HepG2 (cell line): ENCODE measurements around the gene PDZD7. TPM values are rescaled to one million over a fixed set of nuclear protein-coding genes. Genes with fewer than 3 reads are reported as not detected.

ENCODE experiments used
- ELF3 ChIP-seq: IDR thresholded peaks from 2 replicates; pipeline ENCODE4 v1.6.1; 2016; ENCODE audit warnings: missing genetic modification reagents, missing compliant biosample characterization
- FOXK1 ChIP-seq: sonication (generic); formaldehyde crosslinking; IDR thresholded peaks from 2 replicates; pipeline ENCODE4 v1.4.0; 2020; ENCODE audit warnings: low read depth, missing genetic modification reagents, borderline replicate concordance
- GATA4 ChIP-seq: sonication (generic); IDR thresholded peaks from 2 replicates; pipeline ENCODE4 v1.6.1; 2016; ENCODE audit warnings: antibody characterized with exemption, low read depth, borderline replicate concordance
- MAFG ChIP-seq: sonication (generic); formaldehyde crosslinking; IDR thresholded peaks from 2 replicates; pipeline ENCODE4 v1.5.1; 2020; ENCODE audit warnings: mild to moderate bottlenecking, missing genetic modification reagents
- RXRA ChIP-seq: sonication (generic); formaldehyde crosslinking; IDR thresholded peaks from 2 replicates; pipeline ENCODE4 v1.5.1; 2020; ENCODE audit warnings: missing genetic modification reagents
- SP4 ChIP-seq: sonication (generic); formaldehyde crosslinking; IDR thresholded peaks from 2 replicates; pipeline ENCODE4 v1.8.1; 2023; ENCODE audit warnings: mild to moderate bottlenecking, missing genetic modification reagents
- ZBTB7A ChIP-seq: sonication (generic); formaldehyde crosslinking; IDR thresholded peaks from 2 replicates; pipeline ENCODE4 v1.8.0; 2022; ENCODE audit warnings: mild to moderate bottlenecking, missing genetic modification reagents
- ZNF292 ChIP-seq: sonication (generic); formaldehyde crosslinking; IDR thresholded peaks from 2 replicates; pipeline ENCODE4 v1.8.1; 2022; ENCODE audit warnings: mild to moderate bottlenecking, low read depth, missing genetic modification reagents, borderline replicate concordance
- ZNF317 ChIP-seq: sonication (generic); formaldehyde crosslinking; IDR thresholded peaks from 2 replicates; pipeline ENCODE4 v1.5.0; 2020; ENCODE audit warnings: mild to moderate bottlenecking, missing genetic modification reagents
- ZNF33A ChIP-seq: sonication (generic); formaldehyde crosslinking; IDR thresholded peaks from 2 replicates; pipeline ENCODE4 v1.5.1; 2020; ENCODE audit warnings: missing genetic modification reagents, mild to moderate bottlenecking, moderate library complexity, borderline replicate concordance
- ZNF441 ChIP-seq: sonication (generic); formaldehyde crosslinking; IDR thresholded peaks from 2 replicates; pipeline ENCODE4 v1.7.0; 2021; ENCODE audit warnings: missing genetic modification reagents, borderline replicate concordance
- ZNF607 ChIP-seq: sonication (generic); formaldehyde crosslinking; IDR thresholded peaks from 2 replicates; pipeline ENCODE4 v1.5.1; 2020; ENCODE audit warnings: missing genetic modification reagents, mild to moderate bottlenecking, borderline replicate concordance
- ZSCAN25 ChIP-seq: sonication (generic); formaldehyde crosslinking; IDR thresholded peaks from 2 replicates; pipeline ENCODE4 v1.8.0; 2022; ENCODE audit warnings: mild to moderate bottlenecking, missing genetic modification reagents
- polyA plus RNA-seq, 8 experiments: library from polyadenylated mRNA; depleted of rRNA in 3 of 8; stranded (reverse) in 7 of 8; unstranded in 1 of 8; fragments of >200 nt; fragmentation: Illumina TruSeq in 4 of 8; extraction: Trizol in 4 of 8; gene quantifications; 2 replicates each; pipeline versions ENCODE4 v1.2.1 to v1.2.3, GENCODE V29; 2011 to 2016; ENCODE audit warnings: low read depth in 4 of 8, missing spikeins in 1 of 8, mixed read lengths in 1 of 8; ENCODE audit not compliant: insufficient read depth in 1 of 8
- total RNA-seq, 5 experiments: library from RNA; depleted of rRNA; stranded (reverse); fragments of >200 nt; fragmentation: Illumina TruSeq; extraction: Trizol; gene quantifications; 2 replicates each; pipeline ENCODE4 v1.2.3, GENCODE V29; 2016; ENCODE audit warnings: low read depth in 1 of 5
- TF ChIP-seq, protein P1 (sequence below): sonication (generic); formaldehyde crosslinking; IDR thresholded peaks from 2 replicates; pipeline ENCODE4 v1.4.0; 2020; ENCODE audit warnings: mild to moderate bottlenecking, low read depth, missing genetic modification reagents
- TF ChIP-seq, protein P2 (sequence below): sonication (generic); formaldehyde crosslinking; IDR thresholded peaks from 2 replicates; pipeline ENCODE4 v1.8.1; 2023; ENCODE audit warnings: mild to moderate bottlenecking, inconsistent platforms, moderate library complexity, missing genetic modification reagents, borderline replicate concordance
- TF ChIP-seq, protein P3 (sequence below): sonication (generic); formaldehyde crosslinking; IDR thresholded peaks from 2 replicates; pipeline ENCODE4 v1.5.0; 2020; ENCODE audit warnings: missing genetic modification reagents
- TF ChIP-seq, protein P4 (sequence below): sonication (generic); formaldehyde crosslinking; IDR thresholded peaks from 2 replicates; pipeline ENCODE4 v1.4.0; 2020; ENCODE audit warnings: mild to moderate bottlenecking, low read depth, missing genetic modification reagents
- TF ChIP-seq, protein P5 (sequence below): IDR thresholded peaks from 2 replicates; pipeline ENCODE4 v1.6.1; 2016; ENCODE audit warnings: low read depth
- TF ChIP-seq, protein P6 (sequence below): sonication (generic); formaldehyde crosslinking; IDR thresholded peaks from 2 replicates; pipeline ENCODE4 v1.4.0; 2020; ENCODE audit warnings: missing genetic modification reagents

PDZD7 gene
- total and polyA plus RNA-seq, 2 of the 13 experiments (the other 11 are each of a cell fraction or from before 2014, with no cell fraction given) = 0.58 to 0.73 TPM

DNA sequence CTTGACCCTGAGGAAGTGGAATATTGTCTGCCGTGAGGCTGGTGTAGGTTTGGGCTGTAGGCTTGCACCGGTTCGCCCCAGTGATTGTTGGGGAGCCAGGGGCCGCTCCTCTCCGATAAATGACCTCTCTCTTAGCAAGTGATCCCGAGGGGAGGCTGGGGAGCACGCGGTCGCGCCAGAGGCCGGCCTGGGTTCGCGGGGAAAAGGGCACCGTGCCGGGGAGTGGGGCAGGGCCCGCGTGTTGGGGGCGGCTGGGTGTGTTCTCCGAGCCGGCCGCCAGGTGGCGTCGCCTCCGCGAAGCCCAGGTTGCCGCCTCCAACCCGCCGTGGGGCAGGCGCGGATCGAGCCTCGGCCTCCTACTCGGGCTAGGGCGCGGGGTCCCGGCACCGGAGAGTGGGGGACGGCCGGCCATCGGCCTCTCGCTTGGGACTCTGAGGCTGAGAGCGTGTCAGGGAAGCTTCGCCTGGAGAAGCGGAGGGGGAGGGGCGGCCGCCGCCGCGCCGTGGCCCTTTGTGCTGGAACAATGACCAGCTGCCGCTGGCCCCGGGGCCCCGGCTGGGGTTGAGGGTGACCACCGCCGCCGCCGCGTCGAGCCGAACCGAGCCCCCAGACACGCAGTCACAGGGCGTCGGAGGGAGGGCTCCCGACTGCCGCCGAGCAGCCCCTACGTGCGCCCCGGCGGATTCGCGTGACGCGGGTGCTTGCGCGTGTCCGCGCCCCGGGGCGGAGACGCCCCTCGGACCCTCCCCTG, 31.8 kb downstream of the PDZD7 start (continued):
- TF ChIP-seq, protein P1, sequence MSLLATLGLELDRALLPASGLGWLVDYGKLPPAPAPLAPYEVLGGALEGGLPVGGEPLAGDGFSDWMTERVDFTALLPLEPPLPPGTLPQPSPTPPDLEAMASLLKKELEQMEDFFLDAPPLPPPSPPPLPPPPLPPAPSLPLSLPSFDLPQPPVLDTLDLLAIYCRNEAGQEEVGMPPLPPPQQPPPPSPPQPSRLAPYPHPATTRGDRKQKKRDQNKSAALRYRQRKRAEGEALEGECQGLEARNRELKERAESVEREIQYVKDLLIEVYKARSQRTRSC (CRISPR knock-in tag) = 0 out of 2 replicates have a peak, but pooled peaks have one; percentile 57
- TF ChIP-seq ELF3 (CRISPR knock-in tag) (peak; percentile 24; the same call in 1 of the 2 replicates), RXRA (CRISPR knock-in tag) (peak; percentile 64; the same call in 1 of the 2 replicates), ZBTB7A (0 out of 2 replicates have a peak, but pooled peaks have one; percentile 38), SP4 (CRISPR knock-in tag) (peak; percentile 68), ZNF33A (CRISPR knock-in tag) (no peak), GATA4 (peak; percentile 50; the same call in 1 of the 2 replicates), ZNF441 (CRISPR knock-in tag) (peak; percentile 97), ZNF607 (CRISPR knock-in tag) (peak; percentile 47), ZSCAN25 (no peak; the same call in 1 of the 2 replicates), ZNF317 (peak; percentile 53; the same call in 1 of the 2 replicates), FOXK1 (CRISPR knock-in tag) (peak; percentile 53; the same call in 1 of the 2 replicates), MAFG (CRISPR knock-in tag) (no peak), ZNF292 (no peak)
- TF ChIP-seq, protein P2, sequence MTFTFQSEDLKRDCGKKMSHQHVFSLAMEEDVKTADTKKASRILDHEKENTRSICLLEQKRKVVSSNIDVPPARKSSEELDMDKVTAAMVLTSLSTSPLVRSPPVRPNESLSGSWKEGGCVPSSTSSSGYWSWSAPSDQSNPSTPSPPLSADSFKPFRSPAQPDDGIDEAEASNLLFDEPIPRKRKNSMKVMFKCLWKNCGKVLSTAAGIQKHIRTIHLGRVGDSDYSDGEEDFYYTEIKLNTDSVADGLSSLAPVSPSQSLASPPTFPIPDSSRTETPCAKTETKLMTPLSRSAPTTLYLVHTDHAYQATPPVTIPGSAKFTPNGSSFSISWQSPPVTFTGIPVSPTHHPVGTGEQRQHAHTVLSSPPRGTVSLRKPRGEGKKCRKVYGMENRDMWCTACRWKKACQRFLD (CRISPR knock-in tag) = peak; percentile 90; the same call in 1 of the 2 replicates
- TF ChIP-seq, protein P3, sequence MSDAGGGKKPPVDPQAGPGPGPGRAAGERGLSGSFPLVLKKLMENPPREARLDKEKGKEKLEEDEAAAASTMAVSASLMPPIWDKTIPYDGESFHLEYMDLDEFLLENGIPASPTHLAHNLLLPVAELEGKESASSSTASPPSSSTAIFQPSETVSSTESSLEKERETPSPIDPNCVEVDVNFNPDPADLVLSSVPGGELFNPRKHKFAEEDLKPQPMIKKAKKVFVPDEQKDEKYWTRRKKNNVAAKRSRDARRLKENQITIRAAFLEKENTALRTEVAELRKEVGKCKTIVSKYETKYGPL (CRISPR knock-in tag) = no peak
- TF ChIP-seq, protein P4, sequence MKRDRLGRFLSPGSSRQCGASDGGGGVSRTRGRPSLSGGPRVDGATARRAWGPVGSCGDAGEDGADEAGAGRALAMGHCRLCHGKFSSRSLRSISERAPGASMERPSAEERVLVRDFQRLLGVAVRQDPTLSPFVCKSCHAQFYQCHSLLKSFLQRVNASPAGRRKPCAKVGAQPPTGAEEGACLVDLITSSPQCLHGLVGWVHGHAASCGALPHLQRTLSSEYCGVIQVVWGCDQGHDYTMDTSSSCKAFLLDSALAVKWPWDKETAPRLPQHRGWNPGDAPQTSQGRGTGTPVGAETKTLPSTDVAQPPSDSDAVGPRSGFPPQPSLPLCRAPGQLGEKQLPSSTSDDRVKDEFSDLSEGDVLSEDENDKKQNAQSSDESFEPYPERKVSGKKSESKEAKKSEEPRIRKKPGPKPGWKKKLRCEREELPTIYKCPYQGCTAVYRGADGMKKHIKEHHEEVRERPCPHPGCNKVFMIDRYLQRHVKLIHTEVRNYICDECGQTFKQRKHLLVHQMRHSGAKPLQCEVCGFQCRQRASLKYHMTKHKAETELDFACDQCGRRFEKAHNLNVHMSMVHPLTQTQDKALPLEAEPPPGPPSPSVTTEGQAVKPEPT (CRISPR knock-in tag) = no peak
- TF ChIP-seq, protein P5, sequence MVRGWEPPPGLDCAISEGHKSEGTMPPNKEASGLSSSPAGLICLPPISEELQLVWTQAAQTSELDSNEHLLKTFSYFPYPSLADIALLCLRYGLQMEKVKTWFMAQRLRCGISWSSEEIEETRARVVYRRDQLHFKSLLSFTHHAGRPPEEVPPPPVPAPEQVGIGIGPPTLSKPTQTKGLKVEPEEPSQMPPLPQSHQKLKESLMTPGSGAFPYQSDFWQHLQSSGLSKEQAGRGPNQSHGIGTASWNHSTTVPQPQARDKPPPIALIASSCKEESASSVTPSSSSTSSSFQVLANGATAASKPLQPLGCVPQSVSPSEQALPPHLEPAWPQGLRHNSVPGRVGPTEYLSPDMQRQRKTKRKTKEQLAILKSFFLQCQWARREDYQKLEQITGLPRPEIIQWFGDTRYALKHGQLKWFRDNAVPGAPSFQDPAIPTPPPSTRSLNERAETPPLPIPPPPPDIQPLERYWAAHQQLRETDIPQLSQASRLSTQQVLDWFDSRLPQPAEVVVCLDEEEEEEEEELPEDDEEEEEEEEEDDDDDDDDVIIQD (CRISPR knock-in tag) = peak; percentile 17; the same call in 1 of the 2 replicates
- TF ChIP-seq, protein P6, sequence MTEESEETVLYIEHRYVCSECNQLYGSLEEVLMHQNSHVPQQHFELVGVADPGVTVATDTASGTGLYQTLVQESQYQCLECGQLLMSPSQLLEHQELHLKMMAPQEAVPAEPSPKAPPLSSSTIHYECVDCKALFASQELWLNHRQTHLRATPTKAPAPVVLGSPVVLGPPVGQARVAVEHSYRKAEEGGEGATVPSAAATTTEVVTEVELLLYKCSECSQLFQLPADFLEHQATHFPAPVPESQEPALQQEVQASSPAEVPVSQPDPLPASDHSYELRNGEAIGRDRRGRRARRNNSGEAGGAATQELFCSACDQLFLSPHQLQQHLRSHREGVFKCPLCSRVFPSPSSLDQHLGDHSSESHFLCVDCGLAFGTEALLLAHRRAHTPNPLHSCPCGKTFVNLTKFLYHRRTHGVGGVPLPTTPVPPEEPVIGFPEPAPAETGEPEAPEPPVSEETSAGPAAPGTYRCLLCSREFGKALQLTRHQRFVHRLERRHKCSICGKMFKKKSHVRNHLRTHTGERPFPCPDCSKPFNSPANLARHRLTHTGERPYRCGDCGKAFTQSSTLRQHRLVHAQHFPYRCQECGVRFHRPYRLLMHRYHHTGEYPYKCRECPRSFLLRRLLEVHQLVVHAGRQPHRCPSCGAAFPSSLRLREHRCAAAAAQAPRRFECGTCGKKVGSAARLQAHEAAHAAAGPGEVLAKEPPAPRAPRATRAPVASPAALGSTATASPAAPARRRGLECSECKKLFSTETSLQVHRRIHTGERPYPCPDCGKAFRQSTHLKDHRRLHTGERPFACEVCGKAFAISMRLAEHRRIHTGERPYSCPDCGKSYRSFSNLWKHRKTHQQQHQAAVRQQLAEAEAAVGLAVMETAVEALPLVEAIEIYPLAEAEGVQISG (CRISPR knock-in tag) = peak; percentile 42; the same call in 1 of the 2 replicates
